ENCODE measurements around the gene LGALS9.

Gene LGALS9

DNA sequence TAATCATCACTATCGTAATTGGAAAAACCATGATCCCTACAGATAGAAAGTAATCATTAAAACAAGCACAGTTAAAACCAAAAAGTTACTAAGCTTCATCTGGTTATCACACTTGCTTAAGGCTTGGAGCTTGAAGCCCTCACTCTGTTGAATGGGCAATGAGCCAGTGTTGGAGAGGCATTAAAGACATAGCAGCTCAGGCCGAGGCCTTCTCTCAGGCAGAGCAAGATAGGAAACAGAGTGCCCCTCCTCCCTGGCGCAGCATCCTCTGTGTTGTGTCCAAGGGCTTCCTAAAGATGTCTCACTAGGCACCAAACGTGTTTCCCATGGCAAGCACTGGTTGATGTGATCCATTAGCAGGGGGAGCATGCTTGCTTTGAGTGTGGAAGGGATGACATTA is 34.9 kb upstream of the LGALS9 start:
- no peak overlapping the region for H3K56ac ChIP-seq (ENCODE audit: low read length)
- no peaks in the 10 kb centered on the region for H3K79me2 ChIP-seq (ENCODE audit: control insufficient read depth, insufficient read depth, low read length)
- no peak for DNase-seq
- H2AK5ac ChIP-seq (ENCODE audit: low read length), result no peak overlapping the region
- no peaks in the 10 kb centered on the region for H3K79me1 ChIP-seq (ENCODE audit: low read length)
- H4K8ac ChIP-seq (ENCODE audit: low read depth, low read length), result no peak overlapping the region
- no peaks in the 10 kb centered on the region for H3K4me1 ChIP-seq (ENCODE audit: control insufficient read depth, low read depth, low read length)
- H2BK5ac ChIP-seq (ENCODE audit: low read length), result no peak overlapping the region
- H2BK120ac ChIP-seq (ENCODE audit: low read depth, low read length), result no peak overlapping the region
- H3K36me3 ChIP-seq (ENCODE audit: control insufficient read depth, insufficient read depth, low read length), result no peaks in the 10 kb centered on the region
- no peak overlapping the region for H3K4me2 ChIP-seq (ENCODE audit: low read length)
- WGBS (ENCODE audit: extremely low coverage, insufficient coverage, low lambda C conversion rate), result no CpG with 5 or more reads among the region's 4 CpGs
- H3K27me3 ChIP-seq (ENCODE audit: insufficient read depth, low read length, poor library complexity), result no peaks in the 10 kb centered on the region
- no peak overlapping the region for H3K4ac ChIP-seq (ENCODE audit: low read depth, low read length)
- H4K5ac ChIP-seq (ENCODE audit: low read length), result no peak overlapping the region
- H3K9ac ChIP-seq (ENCODE audit: low read length), result no peak overlapping the region
- H2BK15ac ChIP-seq (replicated peaks; ENCODE audit: low read depth), result no peak overlapping the region
- no peak overlapping the region for H3K27ac ChIP-seq (ENCODE audit: low read depth, low read length)
- no peak overlapping the region for H3K4me3 ChIP-seq (ENCODE audit: low read length)
- no peak overlapping the region for H3K23ac ChIP-seq (ENCODE audit: low read length)
- no peak overlapping the region for H3K18ac ChIP-seq (ENCODE audit: low read length)

DNA sequence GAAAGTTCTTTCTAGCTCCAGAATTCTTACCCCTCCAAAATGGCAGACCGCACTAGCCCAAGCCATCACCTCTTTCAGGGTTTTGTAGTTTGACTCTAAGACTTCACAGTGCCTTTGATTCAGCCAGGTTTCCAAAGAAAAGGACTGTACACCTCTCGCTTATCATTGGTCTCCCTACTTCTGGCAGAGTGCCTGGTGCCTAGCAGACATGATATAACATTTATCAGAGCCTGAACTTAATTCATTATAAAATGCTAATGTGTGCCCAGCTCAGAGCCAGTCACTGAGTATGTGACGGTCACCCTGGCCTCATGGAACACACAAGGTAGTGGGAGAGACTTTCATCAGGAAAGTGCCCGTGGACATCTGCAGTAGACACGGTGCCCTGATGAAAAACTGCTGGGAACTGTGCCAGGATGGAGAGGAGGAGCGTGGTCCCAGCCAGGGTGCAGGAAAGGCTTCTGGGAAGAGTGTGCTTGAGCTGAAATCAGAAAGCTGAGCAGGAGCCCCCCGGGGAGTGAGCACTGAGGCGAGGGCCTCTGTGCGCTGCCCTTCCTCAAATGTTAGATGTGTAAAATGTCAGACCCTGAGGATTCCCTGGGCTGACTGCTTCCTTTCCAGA is 34.3 kb upstream of the LGALS9 start:
- Histone ChIP-seq H3K18ac (ENCODE audit: low read length) (no peak overlapping the region), H2BK15ac (replicated peaks; ENCODE audit: low read depth) (no peak overlapping the region), H3K36me3 (ENCODE audit: control insufficient read depth, insufficient read depth, low read length) (no peaks in the 10 kb centered on the region), H2BK120ac (ENCODE audit: low read depth, low read length) (no peak overlapping the region), H3K9ac (ENCODE audit: low read length) (no peak overlapping the region), H3K4me2 (ENCODE audit: low read length) (no peak overlapping the region), H3K79me2 (ENCODE audit: control insufficient read depth, insufficient read depth, low read length) (no peaks in the 10 kb centered on the region), H3K79me1 (ENCODE audit: low read length) (no peaks in the 10 kb centered on the region), H3K4me3 (ENCODE audit: low read length) (no peak overlapping the region), H2AK5ac (ENCODE audit: low read length) (no peak overlapping the region), H4K5ac (ENCODE audit: low read length) (no peak overlapping the region), H4K8ac (ENCODE audit: low read depth, low read length) (no peak overlapping the region), H3K4ac (ENCODE audit: low read depth, low read length) (no peak overlapping the region), H3K56ac (ENCODE audit: low read length) (no peak overlapping the region), H2BK5ac (ENCODE audit: low read length) (no peak overlapping the region), H3K23ac (ENCODE audit: low read length) (no peak overlapping the region), H3K27ac (ENCODE audit: low read depth, low read length) (no peak overlapping the region), H3K27me3 (ENCODE audit: insufficient read depth, low read length, poor library complexity) (no peaks in the 10 kb centered on the region), H3K4me1 (ENCODE audit: control insufficient read depth, low read depth, low read length) (no peaks in the 10 kb centered on the region)
- DNase-seq, result no peak
- WGBS (ENCODE audit: extremely low coverage, insufficient coverage, low lambda C conversion rate), result no CpG with 5 or more reads among the region's 9 CpGs

DNA sequence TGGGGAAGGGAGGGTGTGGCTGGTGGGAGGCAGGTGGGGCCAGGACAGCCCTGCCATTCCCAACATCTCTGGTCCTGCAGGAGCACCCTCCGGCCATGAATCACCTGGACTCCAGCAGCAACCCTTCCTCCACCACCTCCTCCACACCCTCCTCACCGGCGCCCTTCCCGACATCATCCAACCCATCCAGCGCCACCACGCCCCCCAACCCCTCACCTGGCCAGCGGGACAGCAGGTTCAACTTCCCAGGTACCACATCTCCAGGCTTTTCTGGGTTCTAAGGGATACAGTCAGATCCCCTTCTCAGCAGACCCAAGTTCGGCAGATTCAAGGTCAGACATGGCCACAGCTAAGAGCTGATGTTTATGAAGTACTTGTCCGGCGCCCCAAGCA is 33.8 kb upstream of the LGALS9 start:
- no peak overlapping the region for H4K5ac ChIP-seq (ENCODE audit: low read length)
- H3K56ac ChIP-seq (ENCODE audit: low read length), result no peak overlapping the region
- WGBS (ENCODE audit: extremely low coverage, insufficient coverage, low lambda C conversion rate), result no CpG with 5 or more reads among the region's 10 CpGs
- no peak overlapping the region for H3K9ac ChIP-seq (ENCODE audit: low read length)
- no peaks in the 10 kb centered on the region for H3K4me1 ChIP-seq (ENCODE audit: control insufficient read depth, low read depth, low read length)
- H2BK5ac ChIP-seq (ENCODE audit: low read length), result no peak overlapping the region
- H2BK15ac ChIP-seq (replicated peaks; ENCODE audit: low read depth), result no peak overlapping the region
- no peaks in the 10 kb centered on the region for H3K79me1 ChIP-seq (ENCODE audit: low read length)
- no peak overlapping the region for H2AK5ac ChIP-seq (ENCODE audit: low read length)
- H2BK120ac ChIP-seq (ENCODE audit: low read depth, low read length), result no peak overlapping the region
- no peaks in the 10 kb centered on the region for H3K27me3 ChIP-seq (ENCODE audit: insufficient read depth, low read length, poor library complexity)
- no peaks in the 10 kb centered on the region for H3K36me3 ChIP-seq (ENCODE audit: control insufficient read depth, insufficient read depth, low read length)
- no peak overlapping the region for H3K4me3 ChIP-seq (ENCODE audit: low read length)
- H3K23ac ChIP-seq (ENCODE audit: low read length), result no peak overlapping the region
- H3K79me2 ChIP-seq (ENCODE audit: control insufficient read depth, insufficient read depth, low read length), result no peaks in the 10 kb centered on the region
- H3K4me2 ChIP-seq (ENCODE audit: low read length), result no peak overlapping the region
- no peak overlapping the region for H3K27ac ChIP-seq (ENCODE audit: low read depth, low read length)
- no peak overlapping the region for H4K8ac ChIP-seq (ENCODE audit: low read depth, low read length)
- no peak for DNase-seq
- H3K4ac ChIP-seq (ENCODE audit: low read depth, low read length), result no peak overlapping the region
- H3K18ac ChIP-seq (ENCODE audit: low read length), result no peak overlapping the region

DNA sequence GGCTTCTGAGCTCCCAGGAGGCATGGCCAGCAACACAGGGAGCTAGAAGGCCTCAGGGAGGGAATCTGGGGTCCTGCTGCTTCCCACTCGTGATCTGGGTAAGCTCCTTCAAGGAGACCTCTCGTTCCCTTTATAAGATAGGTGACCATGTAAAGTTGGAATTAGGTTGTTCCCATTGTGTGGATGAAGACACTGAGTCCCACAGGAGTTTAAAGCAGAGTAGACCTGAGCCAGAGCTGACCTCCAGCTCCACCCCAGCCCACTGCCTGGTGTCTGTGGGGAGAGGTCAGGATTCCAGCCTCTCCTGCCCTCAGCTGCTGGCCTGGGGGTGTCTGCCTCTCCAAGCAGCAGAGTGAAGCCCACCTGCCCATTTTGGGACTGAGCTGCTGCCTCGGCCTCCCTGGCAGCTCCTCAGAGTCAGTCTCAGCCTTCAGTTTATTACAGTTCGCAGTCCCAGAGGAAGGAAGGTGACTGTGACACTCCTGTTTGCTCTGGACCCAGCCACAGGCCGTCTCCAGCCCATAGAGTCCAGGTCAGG is 33.1 kb upstream of the LGALS9 start:
- H2BK5ac ChIP-seq (ENCODE audit: low read length), result no peak overlapping the region
- no peaks in the 10 kb centered on the region for H3K36me3 ChIP-seq (ENCODE audit: control insufficient read depth, insufficient read depth, low read length)
- no peaks in the 10 kb centered on the region for H3K79me1 ChIP-seq (ENCODE audit: low read length)
- no peak overlapping the region for H3K27ac ChIP-seq (ENCODE audit: low read depth, low read length)
- no peak overlapping the region for H4K5ac ChIP-seq (ENCODE audit: low read length)
- no peak overlapping the region for H3K4me2 ChIP-seq (ENCODE audit: low read length)
- H3K27me3 ChIP-seq (ENCODE audit: insufficient read depth, low read length, poor library complexity), result no peaks in the 10 kb centered on the region
- no peak overlapping the region for H3K4ac ChIP-seq (ENCODE audit: low read depth, low read length)
- no peak overlapping the region for H2BK15ac ChIP-seq (replicated peaks; ENCODE audit: low read depth)
- no peak overlapping the region for H3K4me3 ChIP-seq (ENCODE audit: low read length)
- H4K8ac ChIP-seq (ENCODE audit: low read depth, low read length), result no peak overlapping the region
- H2AK5ac ChIP-seq (ENCODE audit: low read length), result no peak overlapping the region
- no peak for DNase-seq
- no peak overlapping the region for H2BK120ac ChIP-seq (ENCODE audit: low read depth, low read length)
- H3K23ac ChIP-seq (ENCODE audit: low read length), result no peak overlapping the region
- no CpG with 5 or more reads among the region's 5 CpGs for WGBS (ENCODE audit: extremely low coverage, insufficient coverage, low lambda C conversion rate)
- H3K9ac ChIP-seq (ENCODE audit: low read length), result no peak overlapping the region
- H3K18ac ChIP-seq (ENCODE audit: low read length), result no peak overlapping the region
- no peaks in the 10 kb centered on the region for H3K4me1 ChIP-seq (ENCODE audit: control insufficient read depth, low read depth, low read length)
- H3K56ac ChIP-seq (ENCODE audit: low read length), result no peak overlapping the region
- no peaks in the 10 kb centered on the region for H3K79me2 ChIP-seq (ENCODE audit: control insufficient read depth, insufficient read depth, low read length)

DNA sequence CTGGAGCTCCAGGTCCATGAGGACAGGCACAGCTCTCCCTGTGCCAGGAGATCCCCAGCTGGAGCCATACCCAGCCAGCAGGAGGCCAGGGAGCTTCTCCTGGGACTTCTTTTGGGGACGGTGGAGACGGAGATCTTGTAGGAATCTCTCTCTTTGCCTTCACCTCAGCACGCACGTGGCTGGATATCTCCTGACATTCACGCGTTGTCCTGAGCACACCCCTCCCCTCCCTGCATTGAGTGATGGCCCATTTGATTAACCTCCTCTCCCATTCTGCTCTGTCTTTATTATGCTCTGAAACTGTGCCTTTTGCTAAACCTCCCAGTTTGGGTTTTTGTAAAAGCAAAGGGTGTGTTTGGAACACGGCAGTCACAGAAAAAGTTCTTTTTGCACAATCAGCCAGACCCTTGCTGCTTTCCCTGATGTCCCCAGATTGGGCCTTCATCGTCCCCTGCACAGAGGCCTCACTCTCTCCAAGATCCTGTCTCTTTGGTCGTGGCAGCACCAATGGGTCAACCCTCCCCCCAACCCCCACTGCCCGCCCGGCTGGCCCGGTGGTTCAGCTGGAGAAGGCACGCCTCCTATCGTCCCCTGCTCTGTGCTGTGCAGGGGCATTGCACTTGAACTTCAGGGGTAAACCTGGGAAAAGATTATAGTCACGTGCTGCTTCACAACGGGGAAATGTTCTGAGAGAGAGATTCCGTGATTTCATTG is 32.5 kb upstream of the LGALS9 start:
- no peak overlapping the region for H4K8ac ChIP-seq (ENCODE audit: low read depth, low read length)
- no peaks in the 10 kb centered on the region for H3K27me3 ChIP-seq (ENCODE audit: insufficient read depth, low read length, poor library complexity)
- H3K36me3 ChIP-seq (ENCODE audit: control insufficient read depth, insufficient read depth, low read length), result no peaks in the 10 kb centered on the region
- H2BK120ac ChIP-seq (ENCODE audit: low read depth, low read length), result no peak overlapping the region
- H3K4ac ChIP-seq (ENCODE audit: low read depth, low read length), result no peak overlapping the region
- no peaks in the 10 kb centered on the region for H3K79me2 ChIP-seq (ENCODE audit: control insufficient read depth, insufficient read depth, low read length)
- no peak overlapping the region for H2BK5ac ChIP-seq (ENCODE audit: low read length)
- H3K4me2 ChIP-seq (ENCODE audit: low read length), result no peak overlapping the region
- H4K5ac ChIP-seq (ENCODE audit: low read length), result no peak overlapping the region
- H3K18ac ChIP-seq (ENCODE audit: low read length), result no peak overlapping the region
- no peaks in the 10 kb centered on the region for H3K79me1 ChIP-seq (ENCODE audit: low read length)
- H3K27ac ChIP-seq (ENCODE audit: low read depth, low read length), result no peak overlapping the region
- H3K4me1 ChIP-seq (ENCODE audit: control insufficient read depth, low read depth, low read length), result no peaks in the 10 kb centered on the region
- no peak overlapping the region for H3K23ac ChIP-seq (ENCODE audit: low read length)
- no peak overlapping the region for H2BK15ac ChIP-seq (replicated peaks; ENCODE audit: low read depth)
- no CpG with 5 or more reads among the region's 17 CpGs for WGBS (ENCODE audit: extremely low coverage, insufficient coverage, low lambda C conversion rate)
- H2AK5ac ChIP-seq (ENCODE audit: low read length), result no peak overlapping the region
- no peak overlapping the region for H3K4me3 ChIP-seq (ENCODE audit: low read length)
- no peak overlapping the region for H3K56ac ChIP-seq (ENCODE audit: low read length)
- no peak overlapping the region for H3K9ac ChIP-seq (ENCODE audit: low read length)
- DNase-seq, result no peak

Data from mesendoderm (in vitro differentiated cells).